SK-N-MC (cell line): ENCODE results near the gene MEAF6.
"Not testable (repeated sequence)": the region's sequence is repeated elsewhere in the genome, so short reads cannot be mapped to it uniquely, and the experiment has no call there.

ENCODE experiments used
- DNase-seq: peaks from one replicate; pipeline ENCODE4 v3.0.0-alpha.2; 2011; ENCODE audit warnings: low read depth, low spot score
- H3K27ac ChIP-seq: fragments of 200-600 bp; sonication (generic); 2 replicates; pipeline ENCODE4 v1.5.1; 2016; ENCODE audit warnings: mixed run types
- H3K36me3 ChIP-seq: fragments of 200-600 bp; sonication (generic); 2 replicates; pipeline ENCODE4 v1.6.1; 2017; ENCODE audit warnings: antibody characterized with exemption, low read length, mixed read lengths; ENCODE audit not compliant: insufficient read depth
- H3K4me3 ChIP-seq: fragments of 200-600 bp; sonication (generic); 2 replicates; pipeline ENCODE4 v1.5.1; 2016
- H3K9ac ChIP-seq: fragments of 200-600 bp; sonication (generic); 2 replicates; pipeline ENCODE4 v1.8.0; 2017; ENCODE audit warnings: mixed run types, mixed read lengths; ENCODE audit not compliant: insufficient read length
- H3K9me3 ChIP-seq: fragments of 200-600 bp; sonication (generic); 2 replicates; pipeline ENCODE4 v1.6.1; 2017; ENCODE audit warnings: low read depth, mild to moderate bottlenecking, antibody characterized with exemption, low read length, moderate library complexity, mixed read lengths
- EZH2 ChIP-seq: fragments of 200-600 bp; sonication (generic); IDR thresholded peaks from one replicate; pipeline ENCODE4 v1.6.1; 2017; ENCODE audit warnings: antibody characterized with exemption
- FOXP2 ChIP-seq: optimal IDR thresholded peaks from 2 replicates; pipeline ENCODE3; 2011; ENCODE audit warnings: mild to moderate bottlenecking, moderate library complexity; ENCODE audit not compliant: insufficient read depth; ENCODE audit errors: extremely low read length, control extremely low read depth
- POLR2AphosphoS5 ChIP-seq: IDR thresholded peaks from 2 replicates; pipeline ENCODE4 v1.6.1; 2012; ENCODE audit warnings: mild to moderate bottlenecking, low read depth, low read length, borderline replicate concordance

Gene MEAF6

GRCh38 chr1:37513795-37514349 is 694 bp downstream of the MEAF6 start:
- Histone ChIP-seq H3K9me3 (no peaks in the 10 kb centered on the region), H3K36me3 (peaks cover 30% of the 10 kb centered on the region), H3K4me3 (peak overlapping the region; percentile 83), H3K9ac (peak overlapping the region; percentile 78), H3K27ac (no peak overlapping the region)
- no peak for DNase-seq
- TF ChIP-seq EZH2: no peak
- no peak for TF ChIP-seq POLR2AphosphoS5
- no peak for TF ChIP-seq FOXP2

- TF ChIP-seq POLR2AphosphoS5: no peak
- TF ChIP-seq FOXP2: no peak
- TF ChIP-seq EZH2: no peak
- Histone ChIP-seq H3K4me3 (no peak overlapping the region), H3K36me3 (peaks cover 63% of the 10 kb centered on the region), H3K9ac (no peak overlapping the region), H3K9me3 (no peaks in the 10 kb centered on the region), H3K27ac (no peak overlapping the region)
- DNase-seq: no peak
These were observed 5.4 kb downstream of the MEAF6 start for GRCh38 chr1:37509181-37509580.

- no peak overlapping the region for H3K27ac ChIP-seq
- no peak for DNase-seq
- no peak overlapping the region for H3K9ac ChIP-seq
- no peak for TF ChIP-seq EZH2
- TF ChIP-seq FOXP2: no peak
- TF ChIP-seq POLR2AphosphoS5: no peak
- H3K36me3 ChIP-seq: peaks cover 59% of the 10 kb centered on the region
- H3K9me3 ChIP-seq: no peaks in the 10 kb centered on the region
- H3K4me3 ChIP-seq: no peak overlapping the region
These were observed 7.8 kb downstream of the MEAF6 start for GRCh38 chr1:37506740-37507139.

GRCh38 chr1:37502791-37503190 is 11.8 kb downstream of the MEAF6 start:
- not testable (repeated sequence) for H3K9ac ChIP-seq, H3K9me3 ChIP-seq, H3K27ac ChIP-seq, H3K4me3 ChIP-seq, DNase-seq
- peaks cover 63% of the 10 kb centered on the region for H3K36me3 ChIP-seq

GRCh38 chr1:37502104-37502503 is 12.5 kb downstream of the MEAF6 start:
- DNase-seq: no peak
- TF ChIP-seq FOXP2 (no peak), EZH2 (no peak), POLR2AphosphoS5 (no peak)
- Histone ChIP-seq H3K27ac (no peak overlapping the region), H3K4me3 (no peak overlapping the region), H3K9ac (no peak overlapping the region), H3K9me3 (no peaks in the 10 kb centered on the region), H3K36me3 (peaks cover 57% of the 10 kb centered on the region)

GRCh38 chr1:37501661-37502060 is 12.9 kb downstream of the MEAF6 start:
- no peaks in the 10 kb centered on the region for H3K9me3 ChIP-seq
- no peak for DNase-seq
- no peak for TF ChIP-seq POLR2AphosphoS5
- no peak for TF ChIP-seq EZH2
- TF ChIP-seq FOXP2: no peak
- no peak overlapping the region for H3K9ac ChIP-seq
- H3K4me3 ChIP-seq: no peak overlapping the region
- H3K36me3 ChIP-seq: peaks cover 55% of the 10 kb centered on the region
- H3K27ac ChIP-seq: no peak overlapping the region

- Histone ChIP-seq H3K27ac (no peak overlapping the region), H3K9ac (no peak overlapping the region), H3K9me3 (no peaks in the 10 kb centered on the region), H3K4me3 (no peak overlapping the region), H3K36me3 (peaks cover 42% of the 10 kb centered on the region)
- DNase-seq: no peak
- no peak for TF ChIP-seq EZH2
- TF ChIP-seq POLR2AphosphoS5: no peak
- no peak for TF ChIP-seq FOXP2
These were observed 15.5 kb downstream of the MEAF6 start for GRCh38 chr1:37498872-37499617.

- no peak overlapping the region for H3K27ac ChIP-seq
- TF ChIP-seq EZH2: no peak
- TF ChIP-seq POLR2AphosphoS5: no peak
- TF ChIP-seq FOXP2: no peak
- H3K9me3 ChIP-seq: no peaks in the 10 kb centered on the region
- DNase-seq: no peak
- no peak overlapping the region for H3K4me3 ChIP-seq
- H3K9ac ChIP-seq: no peak overlapping the region
- H3K36me3 ChIP-seq: peaks cover 45% of the 10 kb centered on the region
These were observed 16.7 kb downstream of the MEAF6 start for GRCh38 chr1:37497832-37498231.

GRCh38 chr1:37495875-37496274 is 18.7 kb downstream of the MEAF6 start:
- Histone ChIP-seq H3K4me3 (no peak overlapping the region), H3K36me3 (peaks cover 40% of the 10 kb centered on the region)

More at GRCh38 chr1:37495875-37496274, 18.7 kb downstream of the MEAF6 start:
- TF ChIP-seq POLR2AphosphoS5 (no peak), FOXP2 (no peak), EZH2 (no peak)
- peak overlapping the region; percentile 49 for H3K27ac ChIP-seq
- H3K9ac ChIP-seq: peak overlapping the region; percentile 56
- no peaks in the 10 kb centered on the region for H3K9me3 ChIP-seq
- DNase-seq: peak; percentile 26
